ENCODE measurements around the gene PRR23A. TPM values are rescaled to one million over a fixed set of nuclear protein-coding genes. Genes with fewer than 3 reads are reported as not detected.

The PRR23A gene
- polyA plus RNA-seq, 1 donor from 2014 or later, result not detected

- no peak for TF ChIP-seq EZH2 (IDR thresholded peaks at IDR 0.05; ENCODE audit: borderline replicate concordance, insufficient read depth, low read length, poor library complexity, severe bottlenecking)
- TF ChIP-seq, protein P1, sequence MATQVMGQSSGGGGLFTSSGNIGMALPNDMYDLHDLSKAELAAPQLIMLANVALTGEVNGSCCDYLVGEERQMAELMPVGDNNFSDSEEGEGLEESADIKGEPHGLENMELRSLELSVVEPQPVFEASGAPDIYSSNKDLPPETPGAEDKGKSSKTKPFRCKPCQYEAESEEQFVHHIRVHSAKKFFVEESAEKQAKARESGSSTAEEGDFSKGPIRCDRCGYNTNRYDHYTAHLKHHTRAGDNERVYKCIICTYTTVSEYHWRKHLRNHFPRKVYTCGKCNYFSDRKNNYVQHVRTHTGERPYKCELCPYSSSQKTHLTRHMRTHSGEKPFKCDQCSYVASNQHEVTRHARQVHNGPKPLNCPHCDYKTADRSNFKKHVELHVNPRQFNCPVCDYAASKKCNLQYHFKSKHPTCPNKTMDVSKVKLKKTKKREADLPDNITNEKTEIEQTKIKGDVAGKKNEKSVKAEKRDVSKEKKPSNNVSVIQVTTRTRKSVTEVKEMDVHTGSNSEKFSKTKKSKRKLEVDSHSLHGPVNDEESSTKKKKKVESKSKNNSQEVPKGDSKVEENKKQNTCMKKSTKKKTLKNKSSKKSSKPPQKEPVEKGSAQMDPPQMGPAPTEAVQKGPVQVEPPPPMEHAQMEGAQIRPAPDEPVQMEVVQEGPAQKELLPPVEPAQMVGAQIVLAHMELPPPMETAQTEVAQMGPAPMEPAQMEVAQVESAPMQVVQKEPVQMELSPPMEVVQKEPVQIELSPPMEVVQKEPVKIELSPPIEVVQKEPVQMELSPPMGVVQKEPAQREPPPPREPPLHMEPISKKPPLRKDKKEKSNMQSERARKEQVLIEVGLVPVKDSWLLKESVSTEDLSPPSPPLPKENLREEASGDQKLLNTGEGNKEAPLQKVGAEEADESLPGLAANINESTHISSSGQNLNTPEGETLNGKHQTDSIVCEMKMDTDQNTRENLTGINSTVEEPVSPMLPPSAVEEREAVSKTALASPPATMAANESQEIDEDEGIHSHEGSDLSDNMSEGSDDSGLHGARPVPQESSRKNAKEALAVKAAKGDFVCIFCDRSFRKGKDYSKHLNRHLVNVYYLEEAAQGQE (IDR thresholded peaks at IDR 0.05; ENCODE audit: borderline replicate concordance), result no peak
- TF ChIP-seq RAD21 (conservative IDR thresholded peaks at IDR 0.05), result no peak
- TF ChIP-seq, protein P2, sequence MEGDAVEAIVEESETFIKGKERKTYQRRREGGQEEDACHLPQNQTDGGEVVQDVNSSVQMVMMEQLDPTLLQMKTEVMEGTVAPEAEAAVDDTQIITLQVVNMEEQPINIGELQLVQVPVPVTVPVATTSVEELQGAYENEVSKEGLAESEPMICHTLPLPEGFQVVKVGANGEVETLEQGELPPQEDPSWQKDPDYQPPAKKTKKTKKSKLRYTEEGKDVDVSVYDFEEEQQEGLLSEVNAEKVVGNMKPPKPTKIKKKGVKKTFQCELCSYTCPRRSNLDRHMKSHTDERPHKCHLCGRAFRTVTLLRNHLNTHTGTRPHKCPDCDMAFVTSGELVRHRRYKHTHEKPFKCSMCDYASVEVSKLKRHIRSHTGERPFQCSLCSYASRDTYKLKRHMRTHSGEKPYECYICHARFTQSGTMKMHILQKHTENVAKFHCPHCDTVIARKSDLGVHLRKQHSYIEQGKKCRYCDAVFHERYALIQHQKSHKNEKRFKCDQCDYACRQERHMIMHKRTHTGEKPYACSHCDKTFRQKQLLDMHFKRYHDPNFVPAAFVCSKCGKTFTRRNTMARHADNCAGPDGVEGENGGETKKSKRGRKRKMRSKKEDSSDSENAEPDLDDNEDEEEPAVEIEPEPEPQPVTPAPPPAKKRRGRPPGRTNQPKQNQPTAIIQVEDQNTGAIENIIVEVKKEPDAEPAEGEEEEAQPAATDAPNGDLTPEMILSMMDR (IDR thresholded peaks at IDR 0.05; ENCODE audit: poor library complexity, severe bottlenecking), result no peak
- TF ChIP-seq SMC3 (conservative IDR thresholded peaks at IDR 0.05; ENCODE audit: poor library complexity), result no peak
- TF ChIP-seq MXI1 (conservative IDR thresholded peaks at IDR 0.05; ENCODE audit: poor library complexity, severe bottlenecking), result no peak
- no peak for TF ChIP-seq EP300 (conservative IDR thresholded peaks at IDR 0.05; ENCODE audit: poor library complexity, severe bottlenecking)
- TF ChIP-seq POLR2AphosphoS5 (IDR thresholded peaks at IDR 0.05), result no peak
- TF ChIP-seq TAF1 (IDR thresholded peaks at IDR 0.05; ENCODE audit: low read depth), result no peak
- no peaks in the 10 kb centered on the region for H3K9me3 ChIP-seq (ENCODE audit: low read length)
- no peak overlapping the region for H3K27ac ChIP-seq (ENCODE audit: low read length)
- H3K36me3 ChIP-seq (ENCODE audit: insufficient read depth, low read length), result no peaks in the 10 kb centered on the region
- H3F3A ChIP-seq (ENCODE audit: insufficient read depth, low read length, poor library complexity, severe bottlenecking), result no peaks in the 10 kb centered on the region
- no peak overlapping the region for H3K4me2 ChIP-seq (ENCODE audit: low read length)
- no peak overlapping the region for H3K9ac ChIP-seq (ENCODE audit: low read length)
- no peak overlapping the region for H3K4me3 ChIP-seq (ENCODE audit: low read length)
- H3K9me2 ChIP-seq (ENCODE audit: insufficient read depth, low read length), result no peaks in the 10 kb centered on the region
- no peak overlapping the region for H2AFZ ChIP-seq (ENCODE audit: low read depth, low read length)
- H4K20me1 ChIP-seq (ENCODE audit: insufficient read depth), result no peaks in the 10 kb centered on the region
- H3K79me2 ChIP-seq (replicated peaks; ENCODE audit: insufficient read depth, low read length), result no peaks in the 10 kb centered on the region
- peaks cover 14% of the 10 kb centered on the region for H3K27me3 ChIP-seq (ENCODE audit: insufficient read depth, low read depth, low read length)
These were observed 43.1 kb downstream of the PRR23A start for GRCh38 chr3:138962854-138963560.

DNA sequence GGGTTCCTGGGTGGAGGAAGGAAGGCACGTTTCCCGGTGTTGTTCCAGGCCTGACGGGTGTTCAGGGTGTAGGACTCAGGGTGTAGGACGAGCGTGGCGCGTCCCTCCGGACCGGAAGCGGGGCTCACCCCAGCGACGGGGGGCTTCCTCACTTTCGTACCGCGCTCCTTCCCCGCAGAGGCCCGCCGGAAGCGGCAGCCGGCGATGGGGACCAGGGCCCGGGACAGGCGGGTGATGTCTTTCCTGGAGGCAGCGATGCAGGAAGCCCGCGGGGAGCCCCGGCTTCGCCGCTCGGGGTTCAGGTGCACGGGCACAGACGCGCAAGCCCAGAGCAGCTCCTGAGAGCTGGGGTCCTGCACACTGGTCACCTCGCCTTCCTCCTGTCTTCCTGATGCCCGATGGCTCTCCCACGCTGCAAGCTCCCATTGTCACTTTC, 45.6 kb downstream of the PRR23A start:
- Histone ChIP-seq H3K4me2 (ENCODE audit: low read length) (no peak overlapping the region), H4K20me1 (ENCODE audit: insufficient read depth) (no peaks in the 10 kb centered on the region), H3K9me3 (ENCODE audit: low read length) (no peaks in the 10 kb centered on the region), H3K9ac (ENCODE audit: low read length) (no peak overlapping the region), H3K4me3 (ENCODE audit: low read length) (no peak overlapping the region), H3K27me3 (ENCODE audit: insufficient read depth, low read depth, low read length) (peaks cover 21% of the 10 kb centered on the region), H3K79me2 (replicated peaks; ENCODE audit: insufficient read depth, low read length) (no peaks in the 10 kb centered on the region), H2AFZ (ENCODE audit: low read depth, low read length) (no peak overlapping the region), H3K9me2 (ENCODE audit: insufficient read depth, low read length) (no peaks in the 10 kb centered on the region), H3K27ac (ENCODE audit: low read length) (no peak overlapping the region), H3F3A (ENCODE audit: insufficient read depth, low read length, poor library complexity, severe bottlenecking) (no peaks in the 10 kb centered on the region), H3K36me3 (ENCODE audit: insufficient read depth, low read length) (no peaks in the 10 kb centered on the region)
- TF ChIP-seq MXI1 (conservative IDR thresholded peaks at IDR 0.05; ENCODE audit: poor library complexity, severe bottlenecking), result no peak
- TF ChIP-seq EZH2 (IDR thresholded peaks at IDR 0.05; ENCODE audit: borderline replicate concordance, insufficient read depth, low read length, poor library complexity, severe bottlenecking), result no peak
- TF ChIP-seq TAF1 (IDR thresholded peaks at IDR 0.05; ENCODE audit: low read depth), result no peak
- TF ChIP-seq, protein P1 (IDR thresholded peaks at IDR 0.05; ENCODE audit: borderline replicate concordance), result no peak
- no peak for TF ChIP-seq RAD21 (conservative IDR thresholded peaks at IDR 0.05)
- no peak for TF ChIP-seq POLR2AphosphoS5 (IDR thresholded peaks at IDR 0.05)
- TF ChIP-seq EP300 (conservative IDR thresholded peaks at IDR 0.05; ENCODE audit: poor library complexity, severe bottlenecking), result no peak
- TF ChIP-seq, protein P2 (IDR thresholded peaks at IDR 0.05; ENCODE audit: poor library complexity, severe bottlenecking), result no peak
- no peak for TF ChIP-seq SMC3 (conservative IDR thresholded peaks at IDR 0.05; ENCODE audit: poor library complexity)
